GM10266 (cell line): ENCODE results near the gene LRP1B.

Experiments used
- DNase-seq: peaks from one replicate; pipeline ENCODE4 v3.0.0; 2012; ENCODE audit errors: extremely low spot score
- TF ChIP-seq, protein P1 (sequence below): IDR thresholded peaks from 2 replicates; pipeline ENCODE4 v1.5.1; 2012; ENCODE audit warnings: mild to moderate bottlenecking, low read depth; ENCODE audit not compliant: control insufficient read depth, insufficient read depth; ENCODE audit errors: missing control alignments

Gene LRP1B

DNA sequence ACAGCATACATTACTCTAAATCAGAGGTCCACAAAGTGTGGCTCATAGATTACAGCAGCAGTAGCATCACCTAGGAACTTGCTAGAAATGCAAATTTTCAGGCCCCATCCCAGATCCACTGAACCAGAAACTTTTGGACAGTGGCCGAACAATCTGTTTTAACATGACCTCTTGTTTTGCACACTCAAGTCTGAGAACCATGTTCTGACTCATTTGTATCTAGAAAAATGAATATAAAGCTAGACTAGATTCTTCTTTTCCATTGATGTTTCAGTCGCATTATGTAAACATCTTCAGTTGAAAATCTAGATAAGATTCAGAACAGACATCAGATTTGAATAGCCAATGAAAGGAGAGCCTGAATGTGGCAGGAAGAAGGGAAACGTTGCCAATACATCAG lies 608.8 kb downstream of the LRP1B start:
- TF ChIP-seq, protein P1, sequence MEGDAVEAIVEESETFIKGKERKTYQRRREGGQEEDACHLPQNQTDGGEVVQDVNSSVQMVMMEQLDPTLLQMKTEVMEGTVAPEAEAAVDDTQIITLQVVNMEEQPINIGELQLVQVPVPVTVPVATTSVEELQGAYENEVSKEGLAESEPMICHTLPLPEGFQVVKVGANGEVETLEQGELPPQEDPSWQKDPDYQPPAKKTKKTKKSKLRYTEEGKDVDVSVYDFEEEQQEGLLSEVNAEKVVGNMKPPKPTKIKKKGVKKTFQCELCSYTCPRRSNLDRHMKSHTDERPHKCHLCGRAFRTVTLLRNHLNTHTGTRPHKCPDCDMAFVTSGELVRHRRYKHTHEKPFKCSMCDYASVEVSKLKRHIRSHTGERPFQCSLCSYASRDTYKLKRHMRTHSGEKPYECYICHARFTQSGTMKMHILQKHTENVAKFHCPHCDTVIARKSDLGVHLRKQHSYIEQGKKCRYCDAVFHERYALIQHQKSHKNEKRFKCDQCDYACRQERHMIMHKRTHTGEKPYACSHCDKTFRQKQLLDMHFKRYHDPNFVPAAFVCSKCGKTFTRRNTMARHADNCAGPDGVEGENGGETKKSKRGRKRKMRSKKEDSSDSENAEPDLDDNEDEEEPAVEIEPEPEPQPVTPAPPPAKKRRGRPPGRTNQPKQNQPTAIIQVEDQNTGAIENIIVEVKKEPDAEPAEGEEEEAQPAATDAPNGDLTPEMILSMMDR: no peak
- no peak for DNase-seq

DNA sequence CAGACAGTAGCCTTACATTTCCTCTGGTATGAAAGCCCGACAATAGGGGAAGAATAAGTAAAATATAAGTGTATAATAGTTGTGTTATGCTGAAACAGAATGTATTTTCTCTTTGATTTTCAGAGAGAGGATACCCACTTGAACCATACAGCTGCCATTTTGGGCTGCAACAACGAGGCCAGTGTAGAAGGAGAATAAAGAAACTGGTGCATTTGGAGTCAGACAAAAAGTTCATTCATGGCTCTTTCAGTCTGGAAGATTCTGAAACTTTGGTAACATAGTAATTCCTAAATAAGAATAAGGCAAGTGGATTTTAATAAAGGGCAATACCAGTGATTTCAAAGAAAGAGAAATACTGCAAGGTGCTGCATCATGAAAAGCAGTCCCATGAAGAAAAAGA lies 610.9 kb downstream of the LRP1B start:
- TF ChIP-seq, protein P1: no peak
- no peak for DNase-seq

DNA sequence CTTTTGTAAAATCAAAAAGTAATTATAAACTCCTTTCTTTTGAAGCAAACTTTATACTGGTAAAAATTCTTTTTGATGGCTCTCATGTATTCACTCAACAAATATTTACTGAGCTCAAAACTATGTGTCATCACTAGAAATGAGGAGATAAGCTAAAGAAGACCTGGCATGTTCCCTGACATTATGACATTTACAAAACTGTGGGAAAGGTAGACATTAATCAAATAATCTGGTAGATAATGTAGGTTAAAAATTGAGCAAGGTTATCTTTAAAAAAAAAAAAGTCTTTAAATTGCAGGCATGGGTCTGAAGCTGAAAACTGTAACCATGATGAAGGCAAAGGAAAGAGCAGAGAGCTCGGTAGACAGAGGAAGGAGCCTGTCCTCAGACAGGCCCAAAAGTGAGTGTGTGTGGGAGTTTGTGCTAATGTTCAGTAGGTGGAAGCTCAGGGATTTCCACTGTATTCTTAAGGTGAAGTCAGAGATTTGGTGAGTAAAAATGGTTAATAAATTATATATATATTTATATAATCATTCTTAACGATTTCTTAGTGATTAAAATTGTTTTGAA lies 612.9 kb downstream of the LRP1B start:
- no peak for DNase-seq
- TF ChIP-seq, protein P1: no peak

DNA sequence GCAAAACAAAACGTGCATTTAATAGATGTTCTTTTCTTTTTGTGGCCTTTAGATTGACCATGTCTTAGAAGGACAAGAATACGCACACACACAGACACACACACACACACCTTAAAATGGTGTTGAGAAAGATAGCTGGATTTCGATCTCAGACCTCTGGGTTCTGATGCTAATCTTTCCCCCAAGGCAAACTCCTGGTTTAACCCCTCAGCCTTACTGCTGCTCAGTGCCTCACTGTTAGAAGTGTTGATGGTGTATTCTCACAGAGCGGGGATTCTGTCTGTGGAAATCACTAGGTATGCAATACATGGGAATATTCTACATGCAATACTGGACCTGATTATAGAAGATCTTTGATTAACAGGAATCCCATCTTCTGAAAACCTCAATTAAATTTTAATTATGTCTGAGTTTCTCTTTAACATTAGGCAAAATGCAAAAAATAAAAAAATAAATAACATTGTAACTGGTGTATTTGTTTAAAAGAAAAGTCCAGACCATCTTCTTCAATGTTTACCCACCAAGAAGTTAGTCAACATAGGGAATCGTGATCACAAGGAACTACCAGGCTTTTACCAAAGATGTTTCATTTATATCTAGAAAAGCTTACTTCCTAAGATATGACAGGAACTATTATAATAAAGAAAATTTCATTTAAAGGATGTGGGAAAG lies 613.5 kb downstream of the LRP1B start:
- TF ChIP-seq, protein P1: no peak
- DNase-seq: no peak

DNA sequence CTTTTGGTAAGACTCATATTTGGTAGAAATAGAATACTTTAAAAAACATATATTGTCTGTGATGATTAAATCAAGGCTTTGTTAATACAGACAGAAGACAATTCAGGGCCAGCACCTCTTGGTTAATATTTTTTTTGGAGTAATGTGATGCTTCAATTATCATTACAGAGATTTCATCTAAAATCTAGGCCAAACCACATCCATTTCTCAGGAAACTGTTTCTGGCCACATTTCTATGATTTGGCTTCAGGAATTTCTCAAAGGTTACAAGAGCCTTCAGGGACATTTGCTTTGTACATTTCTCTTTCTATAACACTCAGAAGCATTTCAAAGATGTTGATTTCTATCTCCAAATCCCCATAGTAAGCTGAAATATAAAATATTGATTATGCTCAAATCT lies 614.9 kb downstream of the LRP1B start:
- DNase-seq: no peak
- TF ChIP-seq, protein P1: no peak

DNA sequence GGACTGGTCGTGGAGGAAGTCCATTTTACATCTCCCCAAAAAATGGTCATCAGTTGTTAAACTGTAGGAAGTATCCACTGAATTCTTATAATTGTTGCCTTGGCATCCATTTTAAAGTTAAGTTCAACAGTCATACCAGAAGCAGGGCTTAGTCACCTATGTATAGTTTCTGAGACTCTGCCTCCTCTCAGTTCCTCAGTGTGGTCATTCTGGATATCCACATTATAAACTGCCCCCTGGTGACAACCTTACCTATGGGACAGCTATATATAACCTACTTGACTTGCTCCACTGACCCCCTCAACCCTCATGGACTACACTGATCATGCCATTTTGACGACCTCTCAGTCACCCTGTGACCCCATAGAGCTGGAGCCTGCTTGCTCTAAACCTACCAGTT lies 617.0 kb downstream of the LRP1B start:
- TF ChIP-seq, protein P1: no peak
- DNase-seq: peak; percentile 12

DNA sequence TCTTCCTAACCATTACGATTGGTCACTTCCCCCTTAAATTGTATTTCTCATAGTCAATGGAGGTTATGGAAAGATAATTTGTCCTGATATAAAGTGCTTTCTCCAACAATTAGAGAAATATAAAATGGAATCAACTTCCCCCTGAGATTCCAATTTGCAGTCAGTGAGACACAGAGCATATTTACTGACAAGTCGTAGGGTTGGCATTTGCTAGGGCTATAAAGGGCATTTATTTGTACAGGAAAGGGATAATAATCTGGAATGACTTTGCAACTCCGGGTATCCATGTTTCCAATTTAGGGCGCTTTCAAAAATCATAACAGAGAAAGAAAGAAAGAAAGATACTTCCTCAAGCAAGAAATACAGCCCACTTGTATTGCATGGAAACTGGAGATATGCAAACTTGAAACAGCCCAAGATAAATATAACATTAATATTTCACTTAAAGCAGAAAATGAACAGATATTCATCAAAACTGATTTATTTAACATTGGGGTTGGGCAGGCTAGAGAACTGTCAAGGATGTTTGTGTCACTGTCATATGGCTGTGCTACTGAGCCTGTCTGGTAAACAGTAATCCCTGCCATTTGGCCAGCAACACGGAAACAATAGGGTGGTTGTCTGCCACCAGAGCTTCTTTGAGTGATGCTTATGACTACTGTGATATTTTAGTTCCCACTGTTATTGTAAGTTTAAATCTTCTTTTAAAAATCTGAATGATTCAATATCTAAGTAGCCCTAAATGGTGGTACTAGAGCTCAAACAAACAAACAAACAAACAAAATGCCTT lies 621.8 kb downstream of the LRP1B start:
- TF ChIP-seq, protein P1: no peak
- DNase-seq: no peak
